Stimulated activated CD8-positive, alpha-beta memory T cell treated with anti-CD3 and anti-CD28 coated beads, Interleukin-7, amount 100 ng/mL, for 4 hours (primary cell): ENCODE measurements around the gene ABCB11.
"Not testable (repeated sequence)": the region's sequence is repeated elsewhere in the genome, so short reads cannot be mapped to it uniquely, and the experiment has no call there.

Source experiments
- DNase-seq, 2 donors: peaks; one replicate each; pipeline ENCODE4 v3.0.0-alpha.2; 2020; ENCODE audit warnings: low read depth in 2 of 2

Gene ABCB11

GRCh38 chr2:168892327-168892726 is 138.8 kb downstream of the ABCB11 start:
- no peak for DNase-seq

- DNase-seq = peak; percentile 70 to 72
Observed at GRCh38 chr2:168890006-168890782, 140.9 kb downstream of the ABCB11 start, which contains the start of gene SPC25. TSS of gene SPC25 (minus strand) at chr2:168890430. CDS start at chr2:168889519, 911 bp downstream.

- DNase-seq = no peak
Observed at GRCh38 chr2:168889635-168890005, 141.5 kb downstream of the ABCB11 start.

GRCh38 chr2:168884975-168885374 is 146.1 kb downstream of the ABCB11 start:
- DNase-seq = no peak

- not testable (repeated sequence) for DNase-seq
Observed at GRCh38 chr2:168882163-168882562, 149.0 kb downstream of the ABCB11 start.

GRCh38 chr2:168874368-168875054 is 156.6 kb downstream of the ABCB11 start:
- DNase-seq = no peak

- DNase-seq = not testable (repeated sequence)
Observed at GRCh38 chr2:168870824-168871223, 160.3 kb downstream of the ABCB11 start.
